Fibroblast of the conjunctiva (primary cell): Measurements from ENCODE around the gene POU6F1.
"Not testable (repeated sequence)": the region's sequence is repeated elsewhere in the genome, so short reads cannot be mapped to it uniquely, and the experiment has no call there.

Experiments used
- DNase-seq: peaks from one replicate; pipeline ENCODE4 v3.0.0-alpha.2; 2010; ENCODE audit warnings: low read depth

The POU6F1 gene

DNA sequence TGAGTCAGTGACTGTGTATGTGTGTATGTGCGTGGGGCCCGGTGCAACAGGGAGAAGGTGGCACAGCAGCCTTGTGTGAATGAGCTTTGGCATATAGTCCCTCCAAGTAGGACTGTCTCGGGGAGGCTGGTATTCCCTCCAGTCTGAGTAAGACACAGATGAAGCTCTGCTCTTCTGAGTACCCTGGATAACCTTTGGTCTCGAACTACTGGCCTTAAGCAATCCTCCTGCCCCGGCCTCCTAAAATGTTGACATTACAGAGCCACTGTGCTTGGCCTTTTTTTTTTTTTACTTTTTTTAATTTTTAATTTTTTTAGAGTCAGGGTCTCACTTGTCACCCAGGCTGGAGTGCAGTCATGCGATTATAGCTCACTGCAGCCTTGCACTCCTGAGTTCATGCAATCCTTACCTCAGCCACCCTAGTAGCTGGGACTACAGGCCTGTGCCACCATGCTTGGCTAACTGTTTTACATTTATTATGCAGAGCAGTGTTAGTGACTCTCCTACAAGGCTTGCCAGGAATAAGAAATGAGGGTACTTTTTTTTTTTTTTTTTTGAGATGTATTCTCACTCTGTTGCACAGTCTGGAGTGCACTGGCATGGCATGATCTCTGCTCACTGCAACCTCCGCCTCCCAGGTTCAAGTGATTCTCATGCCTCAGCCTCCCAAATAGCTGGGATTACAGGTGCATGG, 11.4 kb upstream of the POU6F1 start:
- DNase-seq, result no peak

DNA sequence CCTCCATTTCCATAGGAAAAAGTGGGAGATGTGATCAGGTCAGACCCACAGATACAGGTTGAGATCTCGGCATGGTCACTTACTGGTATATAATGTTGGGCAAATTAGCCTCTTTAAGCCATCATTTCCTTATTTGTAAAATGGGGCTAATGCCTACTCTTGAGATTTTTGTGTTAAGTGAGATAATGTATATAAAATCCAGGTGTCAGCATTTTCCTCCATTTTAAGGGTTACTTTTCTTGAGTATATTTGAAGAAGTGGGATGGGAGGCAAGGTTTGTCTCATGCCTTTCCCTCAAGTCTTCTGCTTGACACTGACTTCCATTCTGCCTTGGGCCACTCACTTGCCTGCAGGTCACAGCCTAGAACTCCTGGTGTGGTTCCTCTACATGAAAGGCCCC, 10.1 kb upstream of the POU6F1 start:
- no peak for DNase-seq

DNA sequence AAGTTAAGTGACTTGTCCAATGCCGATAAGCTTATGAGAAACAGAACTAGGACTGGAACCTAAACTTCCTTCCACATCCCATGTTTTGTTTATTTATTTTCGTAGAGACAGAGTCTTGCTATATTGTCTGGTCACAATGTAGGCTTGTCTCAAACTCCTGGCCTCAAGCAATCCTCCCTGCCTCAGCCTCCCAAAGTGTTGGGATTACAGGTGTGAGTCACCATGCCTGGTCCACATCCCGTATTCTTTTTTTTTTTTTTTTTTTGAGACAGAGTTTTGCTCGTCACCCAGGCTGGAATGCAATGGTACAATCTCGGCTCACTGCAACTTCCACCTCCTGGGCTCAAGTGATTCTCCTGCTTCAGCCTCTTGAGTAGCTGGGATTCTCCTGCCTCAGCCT, 9.2 kb upstream of the POU6F1 start:
- not testable (repeated sequence) for DNase-seq

DNA sequence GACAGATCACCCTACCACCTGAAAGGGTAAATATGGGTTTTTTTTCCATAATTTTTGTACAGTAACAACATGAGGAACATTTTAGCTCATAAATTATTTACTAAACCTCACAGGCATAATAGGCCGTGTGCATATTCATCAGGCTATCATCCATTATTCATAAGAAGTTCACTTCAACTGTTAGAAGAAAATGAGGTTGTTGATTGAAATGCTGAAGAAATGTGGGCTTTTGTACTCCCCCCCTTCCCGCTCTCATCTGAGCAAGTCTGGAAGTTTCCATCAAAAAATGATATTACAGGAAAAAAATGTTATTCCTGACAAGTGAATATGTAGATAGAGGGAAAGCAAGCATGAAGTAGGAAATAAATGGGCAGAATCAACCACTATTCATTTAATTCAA, 7.9 kb upstream of the POU6F1 start:
- no peak for DNase-seq

DNA sequence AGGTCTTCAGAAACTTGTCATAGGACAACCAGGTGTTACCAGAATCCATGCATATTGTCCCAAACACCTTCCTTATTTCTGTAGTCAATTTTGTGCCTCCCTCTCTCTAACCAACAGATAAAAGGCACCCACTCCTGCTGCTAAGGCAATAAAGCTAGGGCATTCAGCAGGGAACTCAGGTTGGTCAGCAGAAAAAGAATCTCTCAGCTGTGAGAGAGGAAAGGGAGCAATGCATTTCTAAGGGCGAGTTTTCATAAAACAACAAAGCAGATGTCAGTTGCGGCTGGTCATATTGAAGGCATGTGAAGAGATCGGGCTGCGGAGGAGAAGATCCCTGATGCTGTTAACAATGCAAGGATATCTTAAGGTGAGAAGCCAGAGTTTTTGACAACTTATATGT, 7.4 kb upstream of the POU6F1 start:
- no peak for DNase-seq

DNA sequence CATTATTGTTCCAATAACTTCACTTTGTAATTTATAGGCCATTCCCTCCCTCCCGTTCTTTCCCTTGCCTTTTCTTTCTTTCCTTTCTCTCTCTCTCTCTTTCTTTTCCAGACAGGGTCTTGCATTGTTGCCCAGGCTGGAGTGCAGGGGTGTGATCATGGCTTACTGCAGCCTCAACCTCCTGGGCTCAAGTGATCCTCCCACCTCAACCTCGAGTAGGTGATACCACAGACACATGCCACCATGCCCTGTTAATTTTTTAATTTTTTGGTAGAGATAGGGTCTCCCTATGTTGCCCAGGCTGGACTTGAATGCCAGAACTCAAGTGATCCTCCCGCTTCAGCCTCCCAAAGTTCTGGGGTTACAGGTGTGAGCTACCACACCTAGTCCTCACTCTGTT, 6.8 kb upstream of the POU6F1 start:
- no peak for DNase-seq

DNA sequence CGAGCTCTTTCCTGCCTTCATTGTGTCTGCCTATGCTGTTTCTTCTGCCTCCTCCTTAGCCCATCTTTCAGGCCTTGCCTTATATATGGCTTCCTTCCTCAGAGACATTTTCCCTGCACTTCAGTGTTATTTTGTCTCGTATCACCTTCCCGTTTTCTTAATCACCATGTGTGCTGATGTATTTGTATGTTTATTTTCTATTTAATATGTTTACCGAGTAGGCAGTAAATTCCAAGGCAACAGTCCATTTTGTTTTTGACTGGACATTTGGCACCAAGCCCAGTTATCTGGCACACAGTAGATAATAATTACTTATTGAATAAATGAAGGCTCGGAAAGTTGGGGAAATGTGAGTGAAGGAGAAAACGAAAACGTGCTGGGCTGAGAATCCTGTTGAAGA, 4.6 kb upstream of the POU6F1 start:
- no peak for DNase-seq

DNA sequence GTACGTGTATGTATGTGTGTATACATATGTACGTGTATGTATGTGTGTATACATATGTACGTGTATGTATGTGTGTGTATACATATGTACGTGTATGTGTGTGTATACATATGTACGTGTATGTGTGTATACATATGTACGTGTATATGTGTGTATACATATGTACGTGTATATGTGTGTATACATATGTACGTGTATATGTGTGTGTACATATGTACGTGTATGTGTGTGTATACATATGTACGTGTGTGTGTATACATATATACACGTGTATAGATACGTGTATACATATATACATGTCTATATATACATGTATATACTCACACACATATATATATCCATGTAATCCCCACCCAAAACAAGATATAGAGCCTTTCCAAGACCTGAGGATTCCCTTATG, 2.0 kb upstream of the POU6F1 start:
- not testable (repeated sequence) for DNase-seq

DNA sequence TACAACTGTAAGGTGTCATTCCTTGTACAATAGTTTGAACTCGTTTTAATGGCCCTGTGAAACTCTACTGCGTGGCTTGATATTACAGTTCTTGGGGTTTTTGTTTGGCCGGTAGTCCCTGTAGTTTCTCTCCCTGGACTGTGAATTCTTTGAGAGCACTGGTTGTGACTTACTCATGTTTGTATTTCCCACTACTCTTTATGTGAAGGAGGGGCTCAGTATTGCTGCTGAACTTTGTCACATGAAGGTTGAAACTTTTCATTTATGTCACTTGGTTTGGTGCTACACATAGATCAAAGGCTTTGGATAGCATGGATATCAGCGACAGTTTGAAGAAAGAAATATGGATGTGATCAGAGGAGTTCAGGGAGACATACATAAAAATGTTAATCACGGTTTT, 1.5 kb upstream of the POU6F1 start:
- no peak for DNase-seq

DNA sequence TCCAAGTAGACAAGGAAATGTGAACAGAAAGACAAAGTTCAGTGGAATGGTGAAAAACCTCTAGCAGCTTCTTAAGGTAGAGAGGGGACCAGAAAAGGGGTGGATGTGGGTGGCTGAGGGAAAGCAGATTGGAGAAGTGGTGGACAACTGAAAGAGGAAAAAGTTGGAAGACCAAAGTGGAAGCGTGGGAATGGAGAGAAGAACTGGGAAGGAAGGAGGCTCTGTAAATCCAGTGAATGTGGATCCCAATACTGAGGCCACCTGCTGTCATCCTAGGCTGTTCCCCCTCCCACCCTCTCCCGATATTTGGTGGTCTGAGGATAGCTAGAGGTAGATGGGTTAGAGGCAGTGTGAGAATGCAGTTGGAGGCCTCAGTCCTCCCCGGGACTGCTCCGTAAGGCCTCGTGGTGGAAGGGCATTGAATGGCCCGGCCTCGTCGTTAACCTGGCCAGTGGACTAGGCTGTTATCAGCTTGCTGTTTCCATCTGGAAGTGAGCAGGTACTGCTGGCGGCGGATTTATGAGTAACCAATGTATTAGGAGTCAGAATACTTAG, 822 bp upstream of the POU6F1 start:
- DNase-seq, result no peak

DNA sequence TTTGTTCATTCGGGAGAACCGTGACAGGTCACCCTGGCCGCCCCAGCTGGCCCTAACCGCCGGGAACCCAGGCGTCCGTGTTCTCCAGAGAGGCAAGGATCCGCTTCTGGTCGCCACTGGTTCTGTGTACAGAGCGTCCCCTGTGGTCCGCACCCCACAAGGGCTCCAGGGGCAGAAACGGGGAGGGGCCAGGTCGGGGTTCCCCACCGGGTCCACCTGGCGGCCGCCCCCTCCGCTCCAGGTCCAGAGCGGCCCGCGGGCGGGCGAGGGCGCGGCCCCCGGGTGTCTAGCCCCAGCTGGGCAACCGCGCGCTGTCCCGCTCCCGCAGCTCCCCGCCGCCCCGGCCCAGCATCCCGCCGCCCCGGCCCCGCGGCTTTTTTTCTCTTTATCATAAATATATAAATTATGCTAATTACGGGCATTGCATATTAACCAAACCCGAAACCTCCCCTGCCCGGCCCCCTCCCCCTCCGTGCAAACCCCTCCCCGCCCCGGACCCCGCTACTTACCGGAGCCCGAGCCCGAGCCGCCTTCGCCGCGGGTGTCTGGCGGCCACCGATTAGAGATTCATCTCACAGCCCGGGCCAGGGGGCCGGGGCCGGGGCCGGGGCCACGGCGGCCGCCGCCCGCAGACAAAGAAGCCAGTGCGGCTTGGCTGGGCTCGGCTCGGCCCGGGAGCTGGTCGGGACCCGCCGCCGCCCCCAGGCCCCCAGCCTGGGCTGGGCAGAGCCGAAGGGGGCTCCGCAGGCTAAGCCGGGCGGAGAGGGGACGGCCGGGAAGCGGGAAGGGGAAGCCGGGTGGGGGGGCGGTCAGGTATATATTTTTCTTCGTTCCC, 512 bp downstream of the POU6F1 start:
- no peak for DNase-seq

DNA sequence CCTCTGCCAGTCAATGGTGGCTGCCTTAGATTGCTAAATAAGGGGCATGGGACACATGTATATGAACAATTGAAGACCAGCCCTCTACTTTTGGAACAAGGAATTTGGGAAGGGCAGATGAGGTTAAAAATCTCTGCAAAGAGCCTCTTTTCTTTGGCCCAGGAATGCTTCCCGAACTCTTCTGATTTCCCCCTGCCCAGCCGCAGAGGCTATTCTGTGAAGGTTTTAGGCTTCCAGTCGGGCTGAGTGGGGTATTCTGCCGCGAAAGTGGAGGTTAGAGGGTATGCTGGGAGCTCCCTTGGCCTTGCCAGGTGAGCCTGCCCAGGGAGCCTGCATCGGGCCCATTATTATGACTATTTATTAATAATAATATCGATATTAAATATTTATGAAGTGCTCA, 1.2 kb downstream of the POU6F1 start:
- DNase-seq, result no peak

DNA sequence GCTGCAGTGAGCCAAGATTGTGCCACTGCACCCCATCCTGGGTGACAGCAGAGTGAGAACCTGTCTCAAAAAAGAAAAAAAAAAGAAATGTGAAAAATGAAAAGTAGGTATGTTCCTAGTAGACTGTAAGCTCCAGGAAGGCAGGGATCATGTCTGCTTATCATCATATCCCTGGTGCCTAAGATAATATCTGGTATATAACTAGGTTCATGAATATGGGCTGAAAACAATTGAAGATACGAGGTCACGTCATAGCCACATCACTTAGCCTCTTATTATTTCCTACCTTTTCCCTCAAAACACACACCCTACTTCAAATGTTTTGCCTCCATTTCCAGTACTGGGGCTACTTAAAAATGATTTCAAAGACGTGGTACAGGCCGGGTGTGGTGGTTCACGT, 3.0 kb downstream of the POU6F1 start:
- no peak for DNase-seq

DNA sequence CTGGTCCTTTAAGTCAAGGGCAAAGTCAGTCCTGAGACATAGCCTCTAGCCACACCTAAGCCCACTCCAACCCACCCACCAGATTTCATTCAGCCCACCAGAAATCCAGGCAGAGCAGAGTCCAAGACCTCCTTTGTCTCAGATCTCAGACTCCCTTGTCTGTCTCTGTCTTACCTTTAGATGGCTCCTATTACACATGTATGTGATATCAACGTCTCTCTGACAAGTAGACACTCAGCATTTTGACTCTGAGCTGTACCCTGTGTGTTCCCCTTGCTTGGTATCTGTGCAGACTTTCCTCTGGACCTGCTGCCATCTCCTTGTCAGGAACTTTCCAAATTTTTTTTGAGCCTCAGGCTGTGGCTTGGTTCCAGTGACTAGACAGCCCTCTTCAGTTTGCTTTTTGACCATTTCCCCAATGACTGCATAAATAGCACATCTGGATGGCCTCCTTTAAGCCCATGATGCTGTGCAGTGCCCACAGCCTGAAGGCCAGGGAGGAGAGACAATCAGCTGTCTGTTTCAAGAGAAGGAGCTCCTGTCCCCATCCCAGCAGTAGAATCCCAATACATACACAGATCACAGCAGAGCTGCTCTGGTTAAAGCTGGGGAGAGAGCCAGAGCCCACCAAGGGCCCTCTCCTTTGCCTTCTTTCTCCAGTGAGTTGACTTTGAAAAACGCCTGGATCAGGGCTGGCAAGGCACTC, 7.0 kb downstream of the POU6F1 start:
- DNase-seq, result no peak

DNA sequence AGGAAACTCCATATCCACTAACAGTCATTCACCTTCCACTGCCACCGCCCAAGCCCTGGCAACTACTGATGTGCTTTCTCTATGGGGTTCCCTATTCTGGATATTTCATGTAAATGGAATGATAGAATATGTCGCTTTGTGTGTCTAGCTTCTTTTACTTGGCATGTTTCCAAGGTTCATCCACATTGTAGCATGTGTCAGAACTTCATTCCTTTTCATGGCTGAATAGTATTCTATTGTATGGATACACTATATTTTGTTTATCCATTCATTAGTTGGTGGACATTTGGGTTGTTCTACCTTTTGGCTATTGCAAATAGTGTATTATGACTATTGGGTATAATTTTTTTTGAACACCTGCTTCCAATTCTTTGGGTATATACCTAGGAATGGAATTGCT, 8.6 kb downstream of the POU6F1 start:
- DNase-seq, result no peak

DNA sequence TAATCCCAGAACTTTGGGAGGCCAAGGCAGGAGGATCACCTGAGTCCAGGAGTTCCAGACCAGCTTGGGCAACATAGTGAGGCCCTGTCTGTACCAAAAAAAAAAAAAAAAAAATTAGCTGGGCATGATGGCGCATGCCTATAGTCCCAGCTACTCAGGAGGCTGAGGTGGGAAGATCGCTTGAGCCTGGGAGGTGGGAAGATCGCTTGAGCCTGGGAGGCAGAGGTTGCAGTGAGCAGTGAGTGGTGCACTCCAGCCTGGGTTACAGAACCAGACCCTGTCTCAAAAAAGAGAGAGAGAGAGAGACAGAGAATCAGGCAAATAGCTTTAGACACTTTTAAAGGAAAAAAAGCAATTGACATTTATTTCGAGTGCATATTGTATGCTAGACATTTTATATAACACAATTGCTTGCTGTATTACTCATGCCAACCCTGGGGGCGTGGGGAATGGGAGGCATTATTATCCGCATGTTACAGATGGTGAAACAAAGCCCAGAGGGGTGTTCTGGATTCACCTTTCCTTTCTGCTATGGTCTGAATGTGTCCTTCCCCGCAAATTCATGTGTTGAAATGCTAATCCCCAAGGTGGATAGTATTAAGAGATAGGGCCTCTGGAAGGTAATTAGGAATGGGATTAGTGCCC, 9.7 kb downstream of the POU6F1 start:
- no peak for DNase-seq

DNA sequence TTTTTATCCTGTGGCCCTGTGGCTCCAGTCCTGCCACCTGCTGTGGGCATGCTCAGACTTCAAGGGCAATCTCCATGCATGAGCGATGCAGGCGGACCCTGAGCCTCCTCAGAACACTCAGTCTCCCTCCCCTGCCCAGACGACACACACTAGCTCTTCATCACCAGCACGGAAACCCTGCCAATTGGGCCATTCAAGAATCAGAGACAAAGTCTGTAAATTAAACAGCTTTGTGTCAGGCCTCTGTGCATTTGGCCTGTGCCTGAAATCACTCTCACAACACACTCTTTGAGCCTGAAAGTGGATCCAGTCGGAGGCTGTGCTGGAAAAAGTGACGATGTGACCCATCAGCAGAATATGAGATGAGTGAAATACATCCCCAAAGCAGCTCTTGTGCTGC, 12.5 kb downstream of the POU6F1 start:
- no peak for DNase-seq

DNA sequence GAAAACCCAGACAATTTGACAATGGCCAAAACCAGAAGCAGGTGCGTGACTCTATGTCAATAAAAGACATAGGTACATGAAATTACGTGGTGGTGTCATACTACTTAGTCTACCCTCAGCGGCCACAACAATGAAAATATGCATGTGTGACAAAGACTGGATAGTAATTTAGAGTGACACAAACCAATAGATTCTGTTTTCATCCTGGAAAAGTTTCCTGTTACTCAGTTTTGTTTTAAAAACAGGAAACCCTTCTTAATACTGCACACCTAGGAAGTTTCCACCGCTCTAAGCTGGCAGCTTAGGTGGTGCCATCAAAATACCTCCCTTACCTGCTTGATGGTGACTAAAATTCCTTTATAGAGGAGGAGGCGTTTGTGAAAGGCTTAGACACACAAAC, 15.1 kb downstream of the POU6F1 start:
- no peak for DNase-seq

DNA sequence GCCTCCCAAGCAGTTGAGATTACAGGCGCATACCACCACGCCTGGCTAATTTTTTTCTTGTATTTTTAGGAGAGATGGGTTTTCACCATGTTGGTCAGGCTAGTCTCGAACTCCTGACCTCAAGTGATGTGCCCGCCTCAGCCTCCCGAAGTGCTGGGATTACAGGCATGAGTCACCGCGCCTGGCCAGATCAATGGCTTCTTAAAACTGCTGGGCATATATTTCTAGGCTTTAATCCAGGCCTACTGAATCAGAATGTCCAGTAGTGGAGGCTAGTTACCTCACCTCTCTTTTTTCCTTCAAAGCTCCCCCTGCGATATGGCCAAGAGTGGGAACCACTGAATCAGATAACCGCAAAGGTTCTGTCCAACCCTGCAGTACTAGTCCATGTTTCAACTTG, 17.1 kb downstream of the POU6F1 start:
- DNase-seq, result no peak

DNA sequence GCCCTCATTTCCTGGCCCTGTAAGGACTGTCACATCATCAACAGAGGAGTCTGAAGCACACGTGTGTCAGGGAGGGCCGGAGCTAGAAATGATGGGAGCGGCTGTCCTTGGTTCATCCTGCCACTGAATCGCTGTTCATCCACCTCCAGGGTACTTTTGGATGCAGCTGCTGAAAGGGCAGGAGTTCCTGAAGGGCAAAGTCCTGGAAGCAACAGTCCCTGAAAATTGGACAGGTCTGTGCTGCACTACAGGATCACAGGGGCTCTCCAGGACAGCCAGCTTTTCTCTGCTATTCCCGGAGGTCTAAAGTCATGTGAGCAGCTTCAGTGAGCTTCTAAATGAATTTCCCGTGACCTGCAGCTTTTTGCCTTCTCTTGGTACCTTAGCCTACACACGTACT, 17.7 kb downstream of the POU6F1 start:
- no peak for DNase-seq

DNA sequence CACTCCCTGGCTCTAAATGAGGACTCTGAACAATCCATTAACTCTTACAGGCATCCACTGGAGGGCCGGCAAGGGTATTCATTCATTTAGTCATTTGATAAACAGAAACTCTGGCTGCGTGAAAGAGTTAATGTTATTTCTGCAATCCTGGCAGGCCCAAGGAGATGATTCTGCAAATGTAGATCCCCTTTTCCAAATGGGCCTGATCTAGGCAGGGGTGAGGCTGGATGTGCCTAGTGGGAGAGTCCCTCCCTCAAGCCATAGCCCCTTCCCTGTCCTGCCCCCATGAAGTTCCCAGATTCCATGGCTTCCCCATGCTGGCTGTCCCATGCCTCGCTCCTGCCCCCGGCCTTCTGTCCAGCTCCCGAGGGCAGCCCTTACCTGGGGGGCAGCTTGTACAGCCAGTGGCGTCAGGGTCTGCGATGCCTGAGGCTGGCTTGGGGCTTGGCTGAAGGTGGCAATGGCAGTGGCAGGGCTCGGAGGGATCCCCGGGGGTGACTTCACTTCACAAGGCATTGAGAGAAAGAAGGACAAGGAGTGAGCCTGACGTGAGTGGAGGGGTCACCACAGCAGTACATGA, 18.4 kb downstream of the POU6F1 start:
- DNase-seq, result no peak
